HG03354 (cell line): ENCODE measurements around the gene CDH13.

Experiments used
- ATAC-seq: cut with Tn5 transposase; IDR thresholded peaks from one replicate; pipeline ENCODE4 v1.9.1; 2021; ENCODE audit warnings: mild to moderate bottlenecking; ENCODE audit not compliant: unreplicated experiment, poor library complexity, severe bottlenecking

The CDH13 gene

DNA sequence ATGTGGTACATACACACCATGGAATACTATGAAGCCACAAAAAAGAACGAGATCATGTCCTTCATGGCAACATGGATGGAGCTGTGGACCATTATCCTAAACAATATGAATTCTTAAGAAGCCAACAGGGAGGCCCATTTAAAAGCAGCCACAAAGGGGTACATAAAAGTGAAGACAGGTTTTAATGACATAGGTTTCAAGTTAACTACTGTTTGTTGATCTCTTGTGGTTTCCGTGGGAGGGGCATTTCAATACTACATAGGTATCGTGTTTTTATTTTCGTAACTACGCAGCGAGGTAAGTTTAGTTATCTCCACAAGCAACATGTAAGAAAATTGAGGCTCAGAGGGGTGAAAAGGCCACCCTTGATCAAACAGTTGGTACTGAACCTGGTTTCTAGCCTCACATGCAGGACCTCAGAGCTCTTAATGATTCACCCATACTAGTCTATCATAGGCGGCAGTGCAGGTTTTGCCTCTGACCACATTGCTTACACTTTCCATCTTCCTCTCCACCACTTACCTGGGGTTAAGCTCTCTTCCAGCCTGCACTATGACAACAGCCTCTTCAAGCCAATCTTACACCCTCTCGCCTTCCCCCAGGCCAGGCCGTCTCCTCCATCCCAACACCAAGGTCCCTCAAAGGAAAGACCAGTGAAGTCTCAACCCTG lies 646.9 kb downstream of the CDH13 start:
- no peak for ATAC-seq

DNA sequence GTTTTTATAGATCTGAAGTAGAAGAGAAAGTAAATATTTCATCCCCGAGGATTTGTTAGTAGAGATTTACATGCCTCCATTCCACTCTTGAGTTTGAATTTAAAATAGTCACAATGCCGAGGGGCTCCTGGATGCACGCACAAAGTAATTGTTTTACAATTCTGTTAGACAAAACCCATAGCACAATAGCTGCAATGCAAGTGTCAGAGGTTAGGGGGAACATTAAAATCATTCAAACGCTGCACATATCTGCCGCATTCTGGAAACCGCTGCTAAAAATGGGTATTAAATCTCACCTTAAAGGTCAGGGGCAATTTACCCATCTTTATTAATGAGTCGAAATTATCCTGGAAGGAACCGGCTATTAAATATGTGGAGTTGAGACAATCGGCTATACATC lies 652.5 kb downstream of the CDH13 start:
- ATAC-seq, result no peak

DNA sequence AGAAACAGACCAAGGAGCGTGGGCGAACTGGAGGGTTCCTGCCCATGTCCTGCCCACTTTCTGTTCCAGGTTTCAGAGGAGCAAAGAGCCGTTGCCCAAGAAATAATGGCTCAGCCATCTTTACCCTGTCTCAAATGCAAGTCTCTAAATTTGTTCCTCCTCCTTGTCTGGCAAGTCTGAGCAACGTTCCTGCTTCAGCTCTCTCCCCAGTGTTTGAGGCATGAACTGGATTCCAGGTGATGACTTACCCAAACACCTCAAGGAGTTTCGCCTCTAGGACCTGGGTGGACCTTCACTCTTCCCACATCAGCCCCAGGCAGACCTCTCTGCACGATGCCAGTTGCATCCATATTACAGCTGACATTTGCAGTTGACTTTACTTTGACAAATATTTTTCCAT lies 659.2 kb downstream of the CDH13 start:
- ATAC-seq, result no peak

DNA sequence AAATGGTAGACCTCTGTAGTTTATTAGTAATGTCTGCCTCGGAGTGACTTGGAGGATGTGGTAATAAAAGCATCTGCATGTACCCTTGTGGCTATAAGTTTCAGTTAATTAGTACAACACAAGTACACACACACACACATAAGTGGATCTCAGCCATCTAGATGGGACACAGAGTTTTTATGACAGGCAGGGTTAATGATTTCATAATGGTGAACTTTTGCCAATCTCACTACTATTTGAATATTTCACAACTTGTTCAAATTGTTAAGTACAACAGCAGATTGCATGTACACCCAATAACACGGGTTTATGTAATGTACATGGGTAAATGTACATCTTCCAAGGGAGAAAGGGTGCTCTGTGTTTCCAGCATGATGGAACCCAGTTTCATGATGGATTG lies 669.7 kb downstream of the CDH13 start:
- no peak for ATAC-seq

DNA sequence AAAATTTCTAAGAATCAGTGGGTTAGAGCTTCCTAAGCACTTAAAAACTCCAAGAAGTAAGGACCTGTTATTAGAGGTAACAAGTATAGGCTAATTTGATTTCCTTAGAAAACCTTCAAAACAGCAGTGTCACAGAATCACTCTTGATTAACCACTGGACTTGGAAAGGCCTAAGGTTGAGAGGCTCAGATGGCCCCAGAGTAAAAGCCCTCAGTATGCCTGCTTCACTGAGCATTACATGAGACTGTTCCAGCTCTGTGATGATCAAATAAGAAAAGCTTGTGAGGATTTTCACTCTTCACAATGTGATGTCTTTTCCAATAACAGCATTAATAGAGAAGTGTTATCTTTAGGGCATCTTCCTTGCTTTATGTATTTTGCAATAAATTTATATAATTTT lies 671.8 kb downstream of the CDH13 start:
- no peak for ATAC-seq

DNA sequence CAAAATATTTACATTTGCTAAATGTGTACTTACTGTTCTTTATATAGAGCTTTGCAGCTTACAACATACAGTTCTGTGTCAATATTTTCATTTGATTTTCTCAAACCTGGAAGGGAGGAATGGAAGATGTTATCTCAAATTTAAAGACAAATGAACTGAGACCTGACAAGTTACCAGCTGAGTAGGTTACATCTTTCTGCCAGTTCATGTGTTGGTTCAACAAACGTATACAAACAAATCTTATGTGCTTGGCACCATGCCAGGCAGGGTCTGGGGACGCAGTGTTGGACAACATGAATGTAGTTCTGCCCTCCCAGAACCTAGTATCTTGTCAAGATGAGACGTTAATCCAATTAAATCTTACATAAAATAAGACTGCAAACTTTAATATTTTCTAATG lies 673.6 kb downstream of the CDH13 start:
- no peak for ATAC-seq

DNA sequence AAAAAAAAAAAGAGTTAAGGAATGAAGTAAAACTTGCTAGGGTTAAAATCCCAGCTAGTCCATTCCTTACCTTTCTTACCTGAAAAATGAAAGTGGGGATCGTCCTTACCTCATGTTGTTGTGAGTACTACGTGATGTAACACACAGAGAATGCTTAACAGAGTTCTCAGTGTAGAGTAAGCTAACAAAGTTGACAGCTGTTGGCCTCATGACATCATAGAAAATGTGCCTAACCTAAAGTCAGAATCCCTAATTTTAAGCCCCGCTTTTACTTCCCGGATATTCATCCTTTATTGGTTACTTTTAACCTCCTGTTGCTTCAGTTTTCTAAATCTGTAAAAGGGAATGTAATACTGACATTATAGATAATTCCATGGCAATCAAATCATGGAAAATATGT lies 675.2 kb downstream of the CDH13 start:
- no peak for ATAC-seq

DNA sequence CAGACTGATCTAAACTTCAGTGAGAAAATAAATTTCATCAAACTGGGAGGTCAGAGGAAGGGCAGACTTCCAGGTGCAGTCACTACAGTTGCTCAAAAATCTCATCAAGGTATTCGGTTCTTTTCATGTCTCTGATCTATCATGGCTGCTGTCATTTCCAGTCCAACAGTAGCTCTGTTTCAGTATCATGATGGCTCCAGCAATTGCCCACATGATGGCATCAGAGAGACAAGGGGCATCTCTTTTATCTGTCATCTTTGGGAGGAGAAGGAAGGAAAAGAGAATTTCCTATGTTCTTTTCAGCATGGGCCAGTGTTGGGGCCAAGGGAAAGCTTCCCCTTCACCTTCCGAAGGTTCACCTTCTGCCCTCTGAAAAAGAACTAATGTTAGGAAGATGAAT lies 676.1 kb downstream of the CDH13 start:
- no peak for ATAC-seq

DNA sequence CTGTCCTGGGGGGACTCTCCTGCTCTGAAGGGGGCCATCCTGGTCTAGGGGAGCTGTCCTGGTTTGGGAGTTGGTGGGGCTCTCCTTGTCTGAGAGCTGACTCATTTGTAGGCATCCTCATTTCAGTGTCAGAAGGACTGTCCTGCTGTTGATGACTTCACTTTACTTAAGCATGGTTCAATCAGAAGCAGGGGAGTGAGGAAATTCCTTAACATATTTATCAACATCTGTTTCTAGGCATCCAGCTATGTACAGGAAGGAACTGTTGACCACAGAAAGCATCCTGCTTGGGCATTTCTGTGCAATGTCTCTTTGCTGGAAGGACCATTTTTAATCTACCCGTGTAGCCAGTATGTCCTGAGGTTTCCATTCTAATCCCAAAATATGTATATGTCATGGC lies 678.3 kb downstream of the CDH13 start:
- ATAC-seq, result no peak

DNA sequence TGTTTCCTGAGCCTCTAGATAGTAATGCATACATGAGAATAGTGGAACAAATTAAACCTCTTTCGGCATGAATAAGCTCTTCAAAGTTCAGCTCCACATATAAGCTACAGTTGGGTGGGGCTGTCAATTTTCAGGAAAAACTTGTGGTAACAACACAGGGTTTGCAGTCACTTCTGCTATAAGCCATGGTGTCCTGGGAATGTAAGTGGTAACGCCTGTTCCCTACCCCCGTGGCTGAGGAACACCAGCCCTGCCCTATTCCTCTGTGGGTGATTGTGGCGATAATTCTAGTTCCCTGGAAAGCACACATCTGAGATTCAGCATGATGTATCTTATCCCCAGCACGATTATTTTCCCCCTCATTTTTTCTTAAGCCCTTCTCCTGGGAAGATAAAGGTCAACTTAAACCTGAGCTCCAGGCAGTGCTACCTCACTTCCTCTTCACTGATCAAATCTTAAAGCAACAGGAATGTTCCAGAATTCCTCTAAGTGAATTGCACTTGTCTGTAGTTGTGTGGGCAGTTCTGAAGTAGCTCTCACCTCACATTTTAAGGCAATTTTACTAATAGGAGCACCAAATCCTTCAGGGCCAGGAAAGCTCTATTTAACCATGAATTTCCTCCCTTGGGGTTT lies 680.3 kb downstream of the CDH13 start:
- ATAC-seq, result no peak

DNA sequence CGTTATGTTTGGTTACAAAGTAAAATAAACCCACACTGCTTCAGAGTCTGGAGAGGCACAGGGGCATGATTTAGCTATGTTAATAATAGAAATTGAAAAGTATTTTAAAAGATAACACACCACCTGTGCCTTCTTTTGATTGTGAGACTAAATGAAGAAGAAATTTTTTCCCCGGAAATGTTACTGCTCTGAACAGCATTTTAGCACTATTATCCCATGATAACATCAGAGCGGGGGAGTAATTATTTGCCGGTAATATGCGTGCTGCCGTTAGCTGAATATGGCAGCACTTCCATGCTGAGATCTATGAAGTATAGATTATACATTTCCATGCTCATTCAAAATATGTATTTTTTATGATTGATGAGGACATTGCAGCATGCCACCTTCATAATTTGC lies 680.8 kb downstream of the CDH13 start:
- ATAC-seq, result no peak

DNA sequence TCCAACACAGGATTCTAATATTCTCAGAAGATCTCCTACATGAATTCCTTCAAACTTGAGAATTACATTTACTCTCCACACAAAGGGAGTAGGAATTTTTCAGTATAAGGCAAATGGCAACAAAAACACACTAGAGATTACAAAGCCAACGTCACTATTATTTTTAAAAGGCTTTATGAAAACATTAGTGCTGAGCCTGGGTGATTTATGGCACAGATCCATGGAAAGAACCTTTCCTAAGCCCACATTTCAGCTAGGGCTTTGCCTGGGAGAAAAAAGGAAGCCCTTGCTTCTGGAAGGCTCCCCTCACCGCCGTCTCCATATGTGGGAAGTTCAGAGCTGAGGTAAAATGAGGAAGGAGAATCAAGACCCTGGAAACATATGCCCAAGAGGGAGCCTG lies 681.6 kb downstream of the CDH13 start:
- ATAC-seq, result no peak

DNA sequence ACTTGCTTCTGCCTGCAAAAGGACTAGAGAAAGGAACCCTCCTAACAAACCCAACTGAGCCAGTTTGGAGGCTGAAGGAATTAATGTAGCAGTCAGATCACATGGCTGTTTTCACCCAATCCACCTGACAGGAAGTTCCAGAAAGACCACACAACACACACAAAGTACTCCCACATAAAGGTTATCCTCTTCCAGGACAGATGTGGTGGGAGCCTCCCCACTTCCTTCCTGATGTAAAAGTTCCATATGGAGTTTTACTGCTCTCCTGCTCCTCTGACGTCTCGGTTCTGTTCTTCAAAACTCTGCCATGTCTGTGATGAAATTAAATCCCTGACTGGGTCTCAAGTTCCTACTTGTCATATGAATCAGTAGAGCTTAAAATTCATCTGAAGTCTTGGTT lies 684.0 kb downstream of the CDH13 start:
- no peak for ATAC-seq

DNA sequence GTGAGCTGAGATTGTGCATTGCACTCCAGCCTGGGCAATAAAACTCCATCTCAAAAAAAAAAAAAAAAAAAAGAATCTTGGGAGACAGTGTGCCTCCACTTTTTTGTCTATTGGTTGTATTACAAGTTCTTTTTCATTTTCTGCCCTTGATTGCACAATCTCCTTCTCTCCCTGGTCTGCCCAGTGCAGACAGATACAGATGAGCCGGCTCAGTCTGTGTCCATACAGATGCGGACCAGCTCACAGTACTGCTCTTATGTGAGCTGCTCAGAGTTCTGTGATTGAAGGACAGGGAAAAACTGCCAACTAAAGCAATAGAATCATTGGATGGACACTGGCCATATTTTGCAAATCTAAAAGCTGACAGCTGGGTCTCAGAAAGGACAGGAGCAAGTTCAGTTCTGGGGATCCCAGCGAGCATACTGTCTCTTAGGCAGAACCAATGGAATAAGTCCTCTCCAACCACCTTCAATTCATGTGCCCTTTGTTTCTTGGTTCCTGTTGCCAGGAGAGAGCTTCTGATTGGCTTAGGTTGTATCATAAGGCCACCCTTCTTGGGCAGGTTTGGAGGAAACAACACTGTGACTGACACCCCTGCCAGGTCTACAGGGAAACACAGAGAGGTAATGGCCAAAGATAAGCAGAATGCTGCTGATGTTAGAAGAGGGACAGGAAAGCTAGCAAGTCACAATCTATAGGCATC lies 685.4 kb downstream of the CDH13 start:
- no peak for ATAC-seq

DNA sequence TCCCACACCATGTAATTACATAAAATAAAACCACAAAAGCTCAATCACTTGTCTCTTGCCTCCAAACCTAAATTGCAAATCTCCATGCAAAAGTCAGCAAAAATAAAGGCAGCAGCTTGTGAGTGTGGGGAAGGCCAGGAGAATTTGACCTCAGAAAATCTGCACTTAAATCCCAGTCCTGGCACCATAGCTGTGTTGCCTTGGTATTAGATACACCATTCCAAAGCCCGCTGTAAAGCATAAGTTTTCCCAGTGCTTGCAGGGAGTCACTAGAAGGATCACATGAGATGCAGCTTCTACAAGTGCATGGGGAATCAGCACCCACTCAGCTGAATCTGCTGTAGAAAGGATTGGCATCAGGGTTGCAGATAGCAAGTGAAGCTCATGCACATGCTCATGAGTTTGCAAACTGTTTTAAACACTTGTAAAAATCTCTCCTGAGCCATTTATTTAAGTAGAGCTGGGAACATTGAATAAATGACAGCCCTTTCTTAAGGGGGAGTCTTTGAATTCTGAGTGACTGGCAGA lies 686.0 kb downstream of the CDH13 start:
- no peak for ATAC-seq

DNA sequence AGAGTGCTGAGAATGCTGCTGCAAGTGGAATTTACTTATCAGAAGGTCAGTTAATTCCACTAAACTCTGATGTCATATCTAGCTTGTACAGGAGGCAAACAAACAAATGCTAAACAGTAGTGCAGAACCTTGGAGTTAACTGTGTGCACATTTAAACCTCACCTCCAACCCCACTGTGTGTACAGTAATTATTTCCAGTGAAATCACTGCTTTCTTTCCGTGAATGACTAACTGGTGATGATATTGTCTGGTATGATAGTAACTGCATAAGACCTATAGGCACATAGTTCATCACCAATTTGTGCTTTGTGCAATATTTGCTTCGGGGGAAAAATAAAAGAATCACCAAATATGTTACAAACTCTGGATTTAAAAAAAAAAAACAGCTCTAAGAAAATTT lies 688.5 kb downstream of the CDH13 start:
- no peak for ATAC-seq

DNA sequence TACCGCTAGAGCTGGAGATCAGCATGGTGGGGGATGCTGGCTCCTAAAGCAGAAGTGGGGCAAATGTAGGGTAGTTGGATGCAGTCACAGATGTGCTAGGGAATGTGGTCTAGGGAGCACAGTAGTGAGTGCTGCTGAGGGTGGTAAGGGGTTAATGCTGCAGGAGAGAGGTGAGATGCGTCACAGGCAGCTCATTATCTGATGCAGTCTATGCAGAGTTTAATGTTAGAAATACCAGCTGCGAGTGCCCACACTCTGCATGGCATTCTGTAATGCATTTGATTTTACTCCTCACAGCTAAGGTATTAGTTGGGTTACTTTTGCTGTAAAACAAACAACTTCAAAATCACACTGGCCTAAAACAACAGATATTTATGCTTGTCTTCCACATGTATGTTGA lies 689.7 kb downstream of the CDH13 start:
- ATAC-seq, result no peak

DNA sequence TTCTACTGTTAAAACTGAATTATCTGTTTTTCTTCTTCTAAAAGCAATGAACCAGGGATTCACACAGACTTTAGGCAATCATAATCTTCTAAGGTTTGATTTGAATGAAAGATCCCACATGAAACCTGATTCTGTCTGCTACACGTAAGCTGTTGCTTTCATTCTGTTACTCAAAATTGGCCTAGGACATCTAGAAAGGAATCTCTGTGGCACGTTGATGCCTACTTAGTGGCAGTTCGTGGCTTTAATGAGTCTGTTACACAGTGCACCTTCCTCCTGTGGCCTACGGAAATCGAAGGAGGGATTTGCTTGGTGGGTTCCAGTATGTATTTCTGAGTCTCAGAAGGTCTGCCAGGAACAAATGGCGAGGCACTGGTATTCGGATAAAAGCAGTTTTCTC lies 691.6 kb downstream of the CDH13 start:
- no peak for ATAC-seq

DNA sequence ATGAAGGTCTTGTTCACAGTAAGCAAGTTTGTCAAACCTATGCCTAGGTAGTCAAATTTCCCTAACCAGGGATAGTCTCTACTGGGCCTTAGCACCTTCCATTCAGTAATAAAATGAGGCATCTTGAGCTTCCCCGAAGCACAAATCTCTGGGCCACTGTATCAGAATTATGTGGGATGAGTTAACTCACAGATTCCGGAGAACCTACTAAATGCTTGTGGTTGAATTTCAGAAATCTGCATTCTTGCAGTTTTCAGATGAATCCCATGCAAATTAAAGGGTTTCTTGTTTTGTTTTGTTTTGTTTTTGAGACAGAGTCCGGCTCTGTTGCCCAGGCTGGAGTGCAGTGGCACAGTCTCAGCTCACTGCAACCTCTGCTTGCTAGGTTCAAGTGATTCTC lies 702.2 kb downstream of the CDH13 start:
- ATAC-seq, result no peak

DNA sequence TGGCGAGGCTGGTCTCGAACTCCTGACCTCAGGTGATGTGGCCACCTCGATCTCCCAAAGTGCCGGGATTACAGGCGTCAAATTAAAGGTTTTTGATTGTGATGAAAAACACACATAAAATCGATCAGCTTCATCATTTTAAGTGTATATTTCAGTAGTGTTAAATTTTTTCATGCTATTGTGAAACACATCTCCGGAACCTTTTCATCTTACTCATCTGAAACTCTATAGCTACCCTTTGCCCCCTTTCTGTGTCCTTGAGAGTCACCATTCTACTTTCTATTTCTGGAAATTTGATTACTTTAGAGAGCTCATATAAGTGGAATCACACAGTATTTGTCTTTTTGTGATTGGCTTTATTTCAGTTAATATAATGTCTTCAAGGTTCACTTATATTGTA lies 702.7 kb downstream of the CDH13 start:
- ATAC-seq, result no peak

DNA sequence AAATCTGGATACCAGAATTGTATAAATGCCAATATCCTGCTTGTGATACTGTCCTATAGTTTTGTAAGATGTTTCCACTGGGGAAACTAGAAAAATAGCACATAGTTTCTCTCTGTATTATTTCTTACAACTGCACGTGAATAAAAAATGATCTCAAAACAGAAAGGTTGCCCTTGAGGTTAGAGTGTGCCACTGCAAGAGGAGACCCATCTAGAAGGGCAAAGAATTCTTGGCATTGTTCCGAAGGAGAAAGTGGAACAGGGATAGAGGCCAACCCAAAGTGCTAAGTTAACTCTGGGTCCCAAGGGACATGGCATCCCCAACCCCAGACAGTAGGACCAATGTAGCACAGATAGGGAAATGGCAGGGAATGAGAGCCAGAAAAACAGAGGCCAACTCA lies 703.5 kb downstream of the CDH13 start:
- no peak for ATAC-seq
